HG03558 (cell line): ENCODE measurements around the gene LRMDA.

Source experiments
- ATAC-seq: cut with Tn5 transposase; IDR thresholded peaks from one replicate; pipeline ENCODE4 v1.9.1; 2021; ENCODE audit warnings: moderate number of reproducible peaks; ENCODE audit not compliant: unreplicated experiment; ENCODE audit errors: extremely low read depth

The LRMDA gene

DNA sequence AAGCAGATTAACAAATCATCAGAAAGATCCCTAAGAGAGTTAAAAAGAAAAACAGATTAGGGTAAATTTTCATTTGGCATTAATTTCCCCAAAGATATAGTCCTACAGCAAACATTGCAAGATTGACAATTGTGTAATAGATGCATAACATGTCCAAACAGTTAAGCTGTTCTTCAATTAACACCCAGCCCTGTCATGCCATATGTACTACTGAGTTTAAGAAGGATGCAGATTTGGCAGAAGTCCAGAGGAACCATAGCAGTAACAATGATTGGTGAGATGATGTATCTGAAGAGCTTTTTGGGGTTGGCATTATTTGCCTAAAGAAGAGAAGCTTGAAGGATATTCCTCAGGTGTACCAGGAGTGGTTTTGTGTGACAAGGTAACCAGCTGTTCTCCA is 287.6 kb downstream of the LRMDA start:
- ATAC-seq = no peak

DNA sequence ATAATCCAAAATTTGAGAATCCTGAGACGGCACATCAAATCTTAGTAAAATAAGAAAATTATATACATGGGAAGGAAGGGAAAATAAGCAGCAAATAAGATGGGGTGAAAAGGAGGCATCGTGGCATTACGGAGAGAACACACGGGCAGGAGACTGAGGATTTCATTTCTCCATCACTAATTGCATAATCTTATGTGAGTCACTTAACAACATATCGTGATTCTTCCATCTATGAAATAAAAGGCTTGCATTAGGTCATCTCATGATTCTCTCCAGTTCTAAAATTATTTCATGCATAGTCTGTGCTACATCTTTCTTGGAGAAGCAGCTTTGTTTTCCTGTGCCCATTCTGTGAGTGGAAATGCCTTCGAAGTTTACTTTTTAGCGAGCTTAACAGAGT is 288.7 kb downstream of the LRMDA start:
- ATAC-seq = no peak

DNA sequence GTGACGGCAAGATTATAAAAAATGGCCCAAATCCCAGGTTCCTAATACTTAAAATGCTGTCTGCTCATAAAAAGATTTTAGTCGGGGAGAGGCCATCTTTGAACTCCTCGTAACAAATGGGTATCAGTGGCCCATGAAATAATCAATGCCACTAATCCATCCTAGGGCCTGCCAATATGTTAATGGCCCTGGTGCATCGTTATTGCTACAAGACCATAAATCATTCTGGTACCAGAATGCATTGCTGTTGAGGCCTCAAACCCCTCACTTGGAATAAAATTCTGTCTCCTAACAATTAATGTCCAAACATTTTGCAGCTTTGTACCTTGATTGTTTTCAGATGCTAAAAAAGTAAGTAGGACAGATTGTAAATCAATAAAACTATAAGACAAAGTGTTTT is 290.6 kb downstream of the LRMDA start:
- no peak for ATAC-seq

DNA sequence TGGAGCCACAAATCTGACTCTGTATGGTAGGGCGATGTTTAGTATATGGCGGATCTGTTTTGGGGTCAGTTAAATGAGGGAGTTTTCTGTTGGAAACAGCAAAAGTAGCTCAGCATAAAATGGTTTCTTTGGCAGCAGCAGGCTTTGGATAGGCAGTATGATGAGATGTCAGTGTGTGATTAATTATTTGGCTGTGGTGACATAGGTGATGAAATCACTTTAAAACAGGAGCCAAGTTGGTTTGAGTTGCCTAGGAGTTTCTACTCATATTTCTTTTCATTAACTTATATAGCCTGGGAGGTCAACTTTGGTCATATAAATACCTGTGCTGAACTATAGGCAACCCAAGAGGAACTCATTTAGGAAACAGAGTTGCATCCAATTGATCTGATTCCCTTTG is 291.2 kb downstream of the LRMDA start:
- no peak for ATAC-seq

DNA sequence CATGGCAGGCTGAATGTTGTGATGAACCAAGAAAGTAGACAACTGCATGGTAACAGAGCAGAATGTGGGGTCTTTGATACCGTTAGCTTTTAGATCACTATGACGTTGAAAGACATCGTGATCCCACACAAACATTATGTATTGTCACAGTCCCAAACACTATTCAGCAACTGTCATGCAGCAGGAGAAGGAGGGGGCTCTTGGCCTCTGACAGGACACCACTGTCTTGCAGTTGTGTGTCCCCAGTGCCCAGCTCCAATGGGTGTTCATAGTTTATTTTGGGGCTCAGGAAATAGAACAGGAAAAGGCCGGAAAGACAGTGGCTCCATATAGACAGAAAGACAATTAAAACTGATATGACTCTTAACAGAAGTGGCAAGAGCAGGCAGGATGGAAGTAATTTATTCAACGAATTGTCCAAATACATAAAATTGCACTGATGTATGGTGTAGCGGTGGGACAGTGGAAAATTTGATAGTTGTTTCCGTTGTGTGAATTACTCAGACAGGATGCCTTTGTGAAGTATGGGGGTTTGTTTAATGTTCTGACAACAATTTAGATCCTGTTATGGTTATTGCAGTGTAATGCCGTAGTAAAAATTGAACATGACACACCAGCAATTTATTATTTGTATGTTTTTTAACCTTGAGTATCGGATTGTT is 292.0 kb downstream of the LRMDA start:
- no peak for ATAC-seq

DNA sequence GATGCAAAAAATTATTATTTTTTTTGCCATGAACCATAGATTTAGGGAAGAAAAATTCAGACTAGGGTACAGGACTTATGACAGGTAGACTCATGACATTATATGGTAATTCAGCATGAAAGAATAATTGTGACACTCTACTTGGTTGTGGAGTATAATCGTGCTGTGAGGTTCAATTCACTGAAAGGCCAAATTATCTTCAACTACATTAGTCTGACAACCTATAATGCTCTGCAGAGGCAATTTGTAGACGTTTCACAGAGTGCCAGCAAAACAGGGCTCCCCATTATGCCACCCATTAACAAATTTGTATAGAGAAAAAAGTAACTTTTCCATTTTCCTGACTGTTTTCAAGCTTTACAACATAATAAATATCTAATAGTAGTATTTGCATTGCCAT is 292.6 kb downstream of the LRMDA start:
- no peak for ATAC-seq

DNA sequence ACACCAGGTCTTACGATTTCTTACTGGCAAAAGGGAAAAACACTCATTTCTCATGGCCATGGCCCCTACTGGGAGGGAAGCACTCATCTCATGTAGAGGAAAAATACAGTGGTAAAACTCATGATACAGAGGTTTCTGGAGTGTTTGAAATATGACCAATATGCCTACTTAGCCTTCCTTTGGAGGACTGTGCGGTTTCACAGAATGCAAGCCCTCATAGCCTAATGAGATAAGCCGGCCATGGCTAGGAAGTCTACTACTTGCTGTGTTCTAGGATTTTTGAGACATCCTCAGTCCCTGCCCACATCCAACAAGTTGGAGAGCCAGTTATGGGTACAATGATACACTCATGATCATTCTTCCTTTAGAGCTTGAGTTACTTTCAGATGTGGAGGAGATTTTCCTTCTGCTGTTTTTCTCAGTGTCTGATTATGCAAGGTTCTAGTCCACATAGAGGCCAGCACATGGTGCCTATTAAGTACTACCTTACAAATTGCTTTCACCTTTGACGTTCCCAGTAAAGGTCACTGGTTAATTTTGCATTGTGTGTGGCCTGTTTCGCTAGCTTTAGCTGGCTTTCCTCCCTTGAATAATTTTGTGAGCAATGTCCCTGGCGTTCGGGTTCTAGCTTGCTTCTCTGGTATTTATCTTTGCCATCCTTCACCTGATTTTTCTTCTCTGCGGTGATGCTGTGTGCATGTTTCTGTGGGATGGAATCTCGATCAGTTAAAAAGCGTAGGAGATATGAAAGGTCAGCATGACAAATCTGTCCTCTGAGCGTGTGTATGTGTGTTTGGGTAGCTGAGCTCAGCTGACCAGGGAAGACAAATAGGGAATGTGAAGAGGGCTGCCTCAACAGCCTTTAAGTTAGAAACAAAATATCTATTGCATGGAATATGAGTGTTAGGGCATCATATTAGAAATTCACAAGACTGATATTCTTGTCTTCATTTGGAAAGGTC is 295.4 kb downstream of the LRMDA start:
- no peak for ATAC-seq

DNA sequence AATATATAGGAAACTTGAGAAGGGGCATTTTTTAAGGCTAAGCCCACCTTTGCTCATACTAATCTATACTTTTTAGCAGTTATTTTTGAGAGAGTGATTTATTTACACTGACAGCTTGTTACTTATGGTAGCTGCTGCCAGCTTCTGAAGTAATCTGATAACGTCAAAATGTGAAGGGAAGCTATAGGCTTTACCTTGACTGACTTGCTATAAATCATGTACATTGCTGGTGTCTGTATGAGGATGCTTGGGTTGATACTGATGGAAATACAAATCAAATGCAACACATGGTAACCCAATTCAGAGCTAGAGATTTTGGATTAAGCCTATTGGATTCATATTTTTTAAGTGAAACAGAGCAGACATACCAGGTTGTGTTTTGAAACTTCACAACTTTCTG is 299.4 kb downstream of the LRMDA start:
- ATAC-seq = no peak

DNA sequence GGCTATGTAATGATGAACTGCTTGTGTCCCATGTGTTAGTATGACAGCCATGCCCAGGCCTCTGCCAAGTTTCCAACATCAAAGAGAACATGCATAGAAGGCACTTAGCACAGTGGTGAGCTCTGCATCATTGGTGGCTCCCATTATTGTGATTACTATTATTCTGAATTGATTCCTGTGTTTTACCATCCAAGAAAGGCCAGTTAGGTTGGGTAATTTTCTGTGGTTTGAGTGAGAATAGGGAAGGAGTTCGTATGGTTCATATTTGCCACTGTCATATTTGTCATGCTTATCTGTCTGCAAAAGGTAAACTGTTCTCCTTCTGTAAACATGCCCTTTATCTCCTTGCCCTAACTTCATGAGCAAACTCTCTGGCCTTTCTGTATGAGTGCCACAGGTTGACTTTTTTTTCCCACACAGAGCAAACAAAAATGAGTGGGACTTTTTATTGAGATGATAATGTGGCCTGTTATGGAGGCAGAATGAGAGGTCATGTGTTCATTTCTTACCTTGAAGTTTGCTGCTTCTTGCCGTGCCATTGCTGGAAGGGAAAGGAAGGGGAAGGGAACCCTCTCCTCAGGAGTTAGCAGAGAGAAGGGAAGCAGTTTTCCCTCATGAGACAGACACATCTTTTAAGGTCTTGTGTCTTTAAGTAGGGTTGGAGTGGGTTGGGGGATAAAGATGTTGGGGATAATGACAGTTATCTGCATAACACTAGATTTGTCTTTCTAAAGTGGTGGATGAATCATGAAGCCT is 301.9 kb downstream of the LRMDA start:
- no peak for ATAC-seq

DNA sequence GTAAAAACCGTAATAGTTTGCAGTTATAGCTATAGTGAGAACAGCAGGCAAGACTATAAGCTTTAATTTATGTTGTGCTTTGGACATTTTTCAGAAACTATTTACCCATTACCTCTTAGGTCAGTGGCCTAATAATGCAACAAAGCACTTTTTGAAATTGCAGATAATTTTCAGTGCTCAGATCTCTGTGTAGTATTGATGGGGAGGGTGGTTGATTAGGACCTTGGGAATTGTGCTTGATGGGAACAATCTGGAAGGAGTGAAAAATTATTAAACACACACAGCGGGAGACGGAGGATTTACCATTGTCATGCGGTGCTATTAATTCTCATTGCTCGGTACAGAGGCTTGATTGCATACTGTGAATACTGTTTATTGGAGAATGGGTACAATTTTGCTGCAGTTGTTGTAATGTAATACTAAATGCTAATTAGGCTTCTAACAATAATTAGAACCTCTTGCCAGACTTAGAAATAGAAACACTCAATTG is 304.8 kb downstream of the LRMDA start:
- ATAC-seq = no peak

DNA sequence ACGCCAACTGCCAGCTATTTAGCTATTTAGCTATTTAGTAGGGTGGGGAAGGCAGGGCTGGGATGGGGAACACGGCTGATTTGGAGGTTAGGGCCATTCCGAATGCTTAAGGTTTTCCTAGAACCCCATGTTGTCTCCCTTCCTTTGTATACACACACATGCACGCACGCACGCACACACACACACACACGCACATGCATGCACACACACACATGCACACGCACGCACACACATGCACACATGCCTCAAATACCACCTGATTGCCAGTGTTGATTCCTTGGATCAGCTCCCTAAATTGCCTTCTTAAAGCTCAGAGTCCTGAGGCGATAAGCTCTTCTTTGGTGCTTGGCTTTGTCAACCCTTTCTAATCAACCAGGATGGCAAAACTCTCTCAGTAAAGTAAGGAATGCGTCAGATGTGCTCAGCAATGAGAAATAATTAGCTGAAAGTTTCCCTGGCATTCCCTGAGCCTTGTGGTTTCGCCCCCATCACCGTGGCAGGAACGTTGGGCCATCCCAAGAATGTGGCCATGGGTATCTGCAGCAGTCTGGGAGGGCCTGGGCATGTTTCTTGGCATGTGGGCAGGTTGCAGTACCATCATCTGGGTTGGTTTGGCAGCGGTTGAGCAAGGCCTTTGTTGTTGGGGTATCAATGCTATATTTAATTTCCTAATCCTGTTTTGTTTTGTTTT is 305.6 kb downstream of the LRMDA start:
- no peak for ATAC-seq

DNA sequence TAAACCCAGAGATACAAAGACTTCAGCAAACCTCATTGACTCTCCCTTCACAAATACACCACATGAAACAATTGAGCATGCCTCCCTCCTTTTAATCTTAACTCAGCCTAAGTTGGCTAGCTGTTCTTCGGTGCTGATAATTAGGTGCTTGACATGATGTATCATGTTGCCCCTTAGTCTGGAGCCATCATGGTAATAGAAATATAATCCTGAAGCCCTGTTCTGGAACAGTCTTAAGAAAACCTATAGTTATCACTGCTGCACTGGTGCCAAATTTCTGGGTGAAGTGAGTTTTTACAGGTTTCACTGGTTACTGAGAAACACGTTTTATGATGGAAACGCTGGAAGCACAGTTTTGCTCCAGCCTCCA is 306.1 kb downstream of the LRMDA start:
- ATAC-seq = no peak

DNA sequence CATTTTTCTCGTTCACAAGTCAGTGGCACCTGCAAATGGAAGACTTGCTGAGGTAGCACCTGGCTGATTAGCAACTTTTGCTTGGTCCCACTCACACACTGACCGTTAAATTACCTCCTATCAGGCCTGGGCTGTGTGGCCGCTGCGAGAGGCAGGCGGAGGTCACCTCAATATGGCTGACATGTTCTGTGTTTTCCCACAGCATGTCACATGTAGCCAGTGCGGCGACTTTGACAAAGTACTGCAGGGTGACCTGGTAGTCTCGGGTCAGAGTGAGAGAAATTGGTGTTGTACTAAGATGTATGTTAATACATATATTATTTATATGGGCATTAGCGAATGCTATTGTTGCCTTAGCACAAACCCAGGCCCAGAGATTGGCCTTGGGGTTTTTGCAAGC is 307.5 kb downstream of the LRMDA start:
- no peak for ATAC-seq

DNA sequence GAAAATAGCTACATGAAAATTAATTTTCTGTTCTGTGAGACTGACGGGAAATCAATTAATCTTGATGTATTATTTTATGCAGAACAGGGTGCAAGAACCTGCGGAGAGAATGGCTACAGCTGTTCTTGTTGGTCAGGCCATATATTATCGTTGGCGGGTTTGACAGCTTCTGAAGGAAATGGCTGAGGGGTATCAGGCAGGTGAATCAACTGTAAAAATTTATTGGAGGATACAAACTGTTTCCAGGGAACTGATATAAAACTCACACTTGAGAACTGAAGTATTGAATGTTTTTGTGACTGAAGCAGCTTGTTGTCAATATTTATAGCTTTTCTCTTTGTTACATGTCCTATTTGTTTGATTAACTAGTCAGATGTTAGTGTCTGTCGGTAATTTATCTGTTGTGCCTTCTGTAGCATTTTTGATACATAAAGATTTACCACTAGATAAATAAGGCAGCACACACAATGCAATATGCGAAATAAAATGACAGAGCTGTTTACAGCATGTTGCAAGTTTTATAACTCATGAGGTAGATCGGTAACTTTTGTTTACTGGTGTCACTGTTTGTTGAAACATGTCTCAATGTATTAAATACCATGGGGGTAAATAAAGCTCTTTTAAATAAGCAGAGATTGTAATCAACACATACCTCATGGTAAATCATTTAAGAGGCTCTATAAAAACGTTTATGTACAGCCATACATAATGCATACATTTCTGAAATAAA is 308.2 kb downstream of the LRMDA start:
- ATAC-seq = no peak

DNA sequence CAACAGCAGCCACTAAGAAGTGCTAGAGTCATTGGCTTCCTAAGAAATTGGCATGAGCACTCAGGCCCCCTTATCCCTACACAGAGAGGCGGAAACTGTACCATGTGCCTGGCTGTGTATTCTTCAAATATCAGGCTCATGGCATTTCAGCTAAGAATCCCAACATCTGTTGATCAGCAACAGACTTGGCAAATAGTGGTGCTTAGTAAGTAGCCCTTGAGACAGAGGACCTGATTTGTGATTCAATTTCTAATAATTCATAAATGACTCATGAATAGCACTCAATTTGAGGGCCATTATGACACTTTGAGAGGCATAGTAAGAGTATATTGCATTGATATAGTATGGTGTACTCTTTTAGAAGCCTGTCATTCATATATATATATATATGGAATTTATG is 309.1 kb downstream of the LRMDA start:
- ATAC-seq = no peak

DNA sequence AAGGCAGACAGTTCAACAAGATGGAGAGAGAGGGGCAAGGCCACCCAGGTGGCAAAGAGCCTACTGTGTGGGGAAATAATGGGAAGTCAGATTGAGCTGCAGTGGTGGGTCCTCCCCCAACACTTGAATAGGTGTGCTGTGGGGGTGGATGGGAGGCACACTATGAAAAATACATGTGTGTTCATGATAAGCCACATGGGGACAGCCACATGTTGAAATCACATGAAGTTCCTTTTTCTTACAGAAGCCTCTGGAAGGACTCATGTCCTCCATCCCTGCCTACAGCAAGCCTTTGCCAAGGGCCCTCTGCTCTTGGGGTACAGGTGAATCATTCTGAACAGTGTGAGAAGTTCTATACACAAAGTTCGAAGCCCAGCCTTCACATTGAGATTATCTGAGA is 310.9 kb downstream of the LRMDA start:
- ATAC-seq = no peak

DNA sequence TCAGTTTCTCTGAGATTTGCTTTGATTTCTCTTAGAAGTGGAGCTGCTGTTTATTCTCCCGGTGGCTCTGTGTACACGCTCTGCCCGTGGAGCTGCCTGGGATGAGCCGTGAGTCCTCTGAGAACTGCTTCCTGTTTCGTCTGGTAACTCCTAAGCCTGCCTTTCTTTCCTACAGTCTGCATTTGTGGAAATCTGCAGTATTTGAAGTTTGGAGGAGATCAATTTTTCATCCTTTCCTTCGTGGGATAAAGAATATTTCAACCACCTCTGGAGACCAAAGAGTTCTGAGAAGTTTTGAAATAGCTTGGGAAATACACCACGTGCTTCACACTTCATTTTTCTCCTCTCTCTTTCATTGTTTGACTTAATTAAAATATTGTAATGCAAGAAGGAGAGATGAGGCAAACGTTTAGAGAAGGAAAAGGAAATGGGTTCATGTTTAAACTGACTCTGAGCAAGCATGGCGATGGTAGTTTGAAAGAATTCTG is 311.9 kb downstream of the LRMDA start:
- no peak for ATAC-seq

DNA sequence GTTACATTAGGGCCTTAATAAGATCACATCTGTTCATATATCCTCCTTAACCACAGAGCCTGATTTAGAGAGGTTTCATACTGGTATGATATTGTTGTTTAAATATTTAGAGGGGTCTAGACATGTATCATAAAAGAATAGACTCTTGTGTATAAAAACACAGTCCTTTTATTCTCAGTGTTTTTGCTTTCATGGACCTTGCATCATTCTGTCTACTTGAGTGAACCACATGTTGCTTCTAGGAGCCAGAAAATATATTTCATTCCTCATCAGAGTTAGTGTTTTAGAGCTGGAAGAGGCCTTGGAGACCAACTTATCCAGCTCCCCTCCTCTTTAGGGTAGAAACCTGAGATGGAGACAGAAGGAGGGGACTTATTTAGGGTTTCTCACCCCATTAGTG is 312.8 kb downstream of the LRMDA start:
- ATAC-seq = no peak

DNA sequence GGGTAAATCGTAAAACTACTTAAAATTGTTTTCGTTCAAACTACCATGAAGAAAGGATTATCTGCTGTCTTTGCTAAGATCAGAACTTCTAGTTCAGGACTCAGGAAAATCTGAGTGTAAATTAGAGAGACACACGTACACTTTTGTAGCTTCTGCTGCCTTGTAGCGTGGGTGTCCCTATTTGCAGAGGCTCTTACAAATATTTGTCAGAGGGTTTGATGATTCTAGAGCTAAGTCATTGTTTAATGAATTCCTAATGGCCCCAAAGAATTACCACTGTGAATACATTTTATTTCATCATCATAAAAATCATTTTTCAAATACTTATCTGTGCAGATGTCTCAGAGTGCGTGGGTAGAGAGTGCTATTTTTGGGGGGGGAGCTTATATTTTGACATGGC is 314.9 kb downstream of the LRMDA start:
- ATAC-seq = no peak
